Peyer's patch (tissue), 4 donors: ENCODE data around the gene C6.

ENCODE experiments used
- POLR2A ChIP-seq, 2 donors: fragments of 450-650 bp; IDR thresholded peaks; one replicate each; pipeline ENCODE4 v1.5.1; 2017; ENCODE audit warnings: antibody characterized with exemption in 2 of 2, mild to moderate bottlenecking in 2 of 2, moderate library complexity in 2 of 2
- TF ChIP-seq, protein P1 (sequence below), 6 experiments: fragments of 450-650 bp in 4 of 6; fragments of 200-600 bp in 2 of 6; sonication (generic) in 1 of 6; IDR thresholded peaks; one replicate each; pipeline ENCODE4 v1.5.1; 2017 to 2019; ENCODE audit warnings: antibody characterized with exemption in 6 of 6, mild to moderate bottlenecking in 3 of 6, moderate library complexity in 1 of 6

DNA sequence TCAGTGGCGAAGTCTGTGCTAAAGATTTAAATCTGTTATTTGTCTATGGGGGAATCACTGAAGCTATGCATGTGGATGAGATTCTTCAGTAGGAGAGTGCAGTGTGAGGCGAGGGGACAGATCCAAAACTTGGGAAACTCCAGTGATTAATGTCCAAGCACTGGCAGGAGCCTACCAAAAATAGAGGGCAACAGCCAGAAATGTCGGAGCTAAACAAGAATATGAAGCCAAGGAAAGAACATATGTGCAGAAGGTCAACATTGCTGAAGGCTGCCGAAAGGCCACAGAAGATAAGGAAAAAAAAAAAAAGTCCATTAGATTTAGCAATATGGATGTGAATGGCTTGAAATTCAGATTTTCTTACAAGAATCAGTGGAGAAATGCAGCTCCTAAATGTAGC lies 61.8 kb downstream of the C6 start:
- no peak for TF ChIP-seq POLR2A (IDR thresholded peaks at IDR 0.05)
- TF ChIP-seq, protein P1, sequence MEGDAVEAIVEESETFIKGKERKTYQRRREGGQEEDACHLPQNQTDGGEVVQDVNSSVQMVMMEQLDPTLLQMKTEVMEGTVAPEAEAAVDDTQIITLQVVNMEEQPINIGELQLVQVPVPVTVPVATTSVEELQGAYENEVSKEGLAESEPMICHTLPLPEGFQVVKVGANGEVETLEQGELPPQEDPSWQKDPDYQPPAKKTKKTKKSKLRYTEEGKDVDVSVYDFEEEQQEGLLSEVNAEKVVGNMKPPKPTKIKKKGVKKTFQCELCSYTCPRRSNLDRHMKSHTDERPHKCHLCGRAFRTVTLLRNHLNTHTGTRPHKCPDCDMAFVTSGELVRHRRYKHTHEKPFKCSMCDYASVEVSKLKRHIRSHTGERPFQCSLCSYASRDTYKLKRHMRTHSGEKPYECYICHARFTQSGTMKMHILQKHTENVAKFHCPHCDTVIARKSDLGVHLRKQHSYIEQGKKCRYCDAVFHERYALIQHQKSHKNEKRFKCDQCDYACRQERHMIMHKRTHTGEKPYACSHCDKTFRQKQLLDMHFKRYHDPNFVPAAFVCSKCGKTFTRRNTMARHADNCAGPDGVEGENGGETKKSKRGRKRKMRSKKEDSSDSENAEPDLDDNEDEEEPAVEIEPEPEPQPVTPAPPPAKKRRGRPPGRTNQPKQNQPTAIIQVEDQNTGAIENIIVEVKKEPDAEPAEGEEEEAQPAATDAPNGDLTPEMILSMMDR (IDR thresholded peaks at IDR 0.05) = no peak
